Measurements from ENCODE around the gene ATP6AP2. TPM values are rescaled to one million over a fixed set of nuclear protein-coding genes. Genes with fewer than 3 reads are reported as not detected.

The ATP6AP2 gene
- total and polyA plus RNA-seq, 2 of the 4 experiments (the other 2 are of a cell fraction), result 76.2 to 175 TPM

- Histone ChIP-seq H3K27me3 (ENCODE audit: control insufficient read depth, insufficient read depth, low read length) (peaks cover 8% of the 10 kb centered on the region; the same call in 1 of the 2 replicates), H4K20me1 (ENCODE audit: insufficient read depth, low read length) (no peaks in the 10 kb centered on the region), H3K18ac (ENCODE audit: low read depth, low read length) (no peak overlapping the region), H3K4ac (ENCODE audit: low read depth, low read length) (no peak overlapping the region), H2BK20ac (ENCODE audit: low read depth, low read length) (no peak overlapping the region), H2BK15ac (ENCODE audit: low read depth, low read length) (no peak overlapping the region), H2AK5ac (ENCODE audit: low read depth, low read length) (no peak overlapping the region), H3K4me2 (ENCODE audit: low read depth, low read length) (peak overlapping the region; percentile 51; the same call in 1 of the 2 replicates), H2BK5ac (ENCODE audit: low read depth, low read length, poor library complexity, severe bottlenecking) (no peak overlapping the region), H3K36me3 (ENCODE audit: control insufficient read depth, insufficient read depth, low read length) (no peaks in the 10 kb centered on the region), H3K27ac (ENCODE audit: insufficient read depth, low read length) (no peak overlapping the region; the same call in 1 of the 2 replicates), H4K5ac (ENCODE audit: low read depth, low read length) (no peak overlapping the region; the same call in 1 of the 2 replicates), H4K8ac (ENCODE audit: low read depth in 2 of 2, low read length in 2 of 2) (no peak overlapping the region), H3K4me1 (ENCODE audit: control insufficient read depth, insufficient read depth, low read length) (peaks cover 7% of the 10 kb centered on the region; the same call in 1 of the 2 replicates), H3K9ac (ENCODE audit: low read depth, low read length) (peak overlapping the region; percentile 18; the same call in 1 of the 2 replicates), H3K56ac (ENCODE audit: extremely low read depth, insufficient read depth, low read length) (no peak overlapping the region), H3K9me1 (ENCODE audit: insufficient read depth, low read length) (peaks cover 5% of the 10 kb centered on the region; the same call in 1 of the 2 replicates), H3K4me3 (ENCODE audit: insufficient read depth, low read depth, low read length) (no peak overlapping the region), H3K14ac (replicated peaks; ENCODE audit: low read depth, low read length) (no peak overlapping the region), H3K9me3 (ENCODE audit: control insufficient read depth, insufficient read depth, low read length) (no peaks in the 10 kb centered on the region), H4K91ac (ENCODE audit: insufficient read depth, low read depth, low read length) (no peak overlapping the region), H2BK120ac (ENCODE audit: low read depth, low read length) (no peak overlapping the region), H3K23ac (ENCODE audit: low read depth, low read length) (no peak overlapping the region), H3K79me1 (ENCODE audit: low read depth in 1 of 2, low read length in 2 of 2) (no peaks in the 10 kb centered on the region), H2AK9ac (replicated peaks; ENCODE audit: low read depth, low read length, poor library complexity) (no peak overlapping the region), H2AFZ (replicated peaks; ENCODE audit: low read length, poor library complexity) (no peak overlapping the region)
- intact Hi-C loops (cut with micrococcal nuclease) (loop anchor here (1.0 kb wide), 1 partner anchor 104 kb away; the partner anchor contains the start of gene CXorf38), in situ Hi-C loops (cut with MboI; ENCODE audit: low sequenced_read_pairs) (no loop called here), dilution Hi-C loops (cut with HindIII; ENCODE audit: low sequenced_read_pairs, unreplicated experiment) (no loop called here)
- TF ChIP-seq BHLHE40 (IDR thresholded peaks at IDR 0.05; ENCODE audit: low read depth, low read length) (no peak), ELK1 (IDR thresholded peaks at IDR 0.05; ENCODE audit: borderline replicate concordance, low read depth, low read length) (no peak), MXI1 (IDR thresholded peaks at IDR 0.05; ENCODE audit: borderline replicate concordance, low read depth, low read length) (no peak), USF2 (IDR thresholded peaks at IDR 0.05; ENCODE audit: low read depth, low read length) (no peak), FOS (IDR thresholded peaks at IDR 0.05; ENCODE audit: low read depth, low read length) (no peak), CTCF (conservative IDR thresholded peaks at IDR 0.05; ENCODE audit: low read depth, low read length) (peak; percentile 72), CEBPB (IDR thresholded peaks at IDR 0.05; ENCODE audit: low read depth, low read length) (no peak), CHD1 (IDR thresholded peaks at IDR 0.05; ENCODE audit: low read depth, low read length) (no peak), RFX5 (IDR thresholded peaks at IDR 0.05; ENCODE audit: low read depth, low read length) (no peak), MAZ (IDR thresholded peaks at IDR 0.05; ENCODE audit: borderline replicate concordance, low read depth, low read length) (no peak), RAD21 (IDR thresholded peaks at IDR 0.05; ENCODE audit: low read length) (peak; percentile 78), SMC3 (IDR thresholded peaks at IDR 0.05; ENCODE audit: low read depth, low read length) (peak; percentile 54)
- WGBS, 2 experiments (ENCODE audit: extremely low coverage in 2 of 2, insufficient read length in 1 of 2), result 17% methylated on average over 1 of the region's 8 CpGs; no CpG with 5 or more reads in 1 of the 2 experiments
- ChIA-PET POLR2A (ENCODE audit: unreplicated experiment) (interaction anchor here (0.7 kb wide), 1 partner anchor 389 kb away, joined by 3 read pairs; no protein-coding TSS in a partner anchor), CTCF (interaction anchor here (0.5 to 1.3 kb wide), 22 partner anchors 9 to 1210 kb away, joined by 3 to 6 read pairs (median 3); partner anchors contain the start of gene ATP6AP2)
- peak; percentile 69 for ATAC-seq (ENCODE audit: low read depth)
- BruUV-seq (replicated peaks), result no TSS peak
- DNase-seq, result peak; percentile 71
Measured at GRCh38 chrX:40543661-40544328, 37.0 kb upstream of the ATP6AP2 start.

All from IMR-90 (cell line).